ENCODE results near the gene MINDY4.

Gene MINDY4

GRCh38 chr7:30937416-30937815 lies 166.2 kb downstream of the MINDY4 start:
- no peaks in the 10 kb centered on the region; the same call in 1 of the 2 replicates for H3K9me3 ChIP-seq (ENCODE audit: control insufficient read depth, insufficient read depth, low read length)
- no peak for DNase-seq (ENCODE audit: low read depth, low spot score)
- no peaks in the 10 kb centered on the region for H3K4me1 ChIP-seq (ENCODE audit: control insufficient read depth, insufficient read depth, low read length)
- no peak overlapping the region for H3K4me3 ChIP-seq (ENCODE audit: low read length)
- H3K27ac ChIP-seq (ENCODE audit: low read length), result no peak overlapping the region
- H3K36me3 ChIP-seq (ENCODE audit: control insufficient read depth, insufficient read depth, low read length), result no peaks in the 10 kb centered on the region
- WGBS (ENCODE audit: insufficient coverage, insufficient read length), result no CpG with 5 or more reads among the region's 3 CpGs
- H3K27me3 ChIP-seq (ENCODE audit: control insufficient read depth, insufficient read depth, low read length), result no peaks in the 10 kb centered on the region

DNA sequence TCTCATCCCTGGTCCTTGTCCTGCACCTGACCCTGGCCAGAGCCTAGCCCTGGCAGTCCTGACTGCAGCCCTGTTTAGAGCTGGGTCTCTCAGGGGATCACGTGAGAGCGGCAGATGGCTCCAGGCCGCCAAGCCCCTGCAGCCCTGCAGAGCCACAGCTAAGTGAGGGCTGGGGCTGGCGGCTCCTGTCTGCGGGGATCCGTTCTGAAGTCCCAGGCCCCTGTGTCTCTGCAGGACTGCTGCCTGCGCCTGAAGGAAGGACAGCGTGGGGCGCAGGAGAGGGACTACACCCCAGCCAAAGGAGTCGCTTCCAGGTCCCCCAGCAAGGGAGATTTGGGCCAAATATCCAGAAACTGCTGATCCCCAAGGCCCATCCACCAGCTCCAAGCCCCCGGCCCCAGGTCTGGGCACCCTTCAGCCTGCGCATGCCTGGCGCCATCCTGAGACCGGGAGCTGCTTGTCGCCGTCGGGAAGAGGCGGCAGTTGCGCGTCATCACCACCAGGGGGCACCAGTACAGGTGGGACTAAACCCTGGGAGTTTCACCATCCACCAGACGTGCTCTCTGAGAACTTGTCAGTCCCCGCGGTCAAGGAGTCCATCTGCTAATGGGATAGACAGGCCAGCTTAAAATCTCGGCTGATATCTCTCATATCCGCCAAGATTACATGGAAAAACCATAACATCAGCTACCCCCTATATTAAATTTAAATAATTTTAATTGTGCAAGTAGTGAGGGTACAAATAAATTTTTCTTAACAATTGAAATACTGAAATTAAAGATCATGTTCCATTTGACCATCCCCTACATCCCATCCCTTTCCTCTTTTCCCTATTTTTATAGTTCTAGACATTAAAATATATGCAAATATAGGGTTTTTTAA lies 167.5 kb downstream of the MINDY4 start:
- peak; percentile 89 for DNase-seq (ENCODE audit: low read depth, low spot score)
- no peaks in the 10 kb centered on the region for H3K27me3 ChIP-seq (ENCODE audit: control insufficient read depth, insufficient read depth, low read length)
- no peak overlapping the region; the same call in 1 of the 2 replicates for H3K4me3 ChIP-seq (ENCODE audit: low read length)
- no peaks in the 10 kb centered on the region for H3K36me3 ChIP-seq (ENCODE audit: control insufficient read depth, insufficient read depth, low read length)
- no peaks in the 10 kb centered on the region for H3K4me1 ChIP-seq (ENCODE audit: control insufficient read depth, insufficient read depth, low read length)
- no peaks in the 10 kb centered on the region; the same call in 1 of the 2 replicates for H3K9me3 ChIP-seq (ENCODE audit: control insufficient read depth, insufficient read depth, low read length)
- no CpG with 5 or more reads among the region's 25 CpGs for WGBS (ENCODE audit: insufficient coverage, insufficient read length)
- no peak overlapping the region for H3K27ac ChIP-seq (ENCODE audit: low read length)

GRCh38 chr7:30941582-30942323 lies 170.5 kb downstream of the MINDY4 start:
- Histone ChIP-seq H3K4me3 (ENCODE audit: low read length) (no peak overlapping the region), H3K27me3 (ENCODE audit: control insufficient read depth, insufficient read depth, low read length) (no peaks in the 10 kb centered on the region)

More at GRCh38 chr7:30941582-30942323, 170.5 kb downstream of the MINDY4 start:
- DNase-seq (ENCODE audit: low read depth, low spot score), result no peak
- Histone ChIP-seq H3K36me3 (ENCODE audit: control insufficient read depth, insufficient read depth, low read length) (no peaks in the 10 kb centered on the region), H3K4me1 (ENCODE audit: control insufficient read depth, insufficient read depth, low read length) (no peaks in the 10 kb centered on the region), H3K27ac (ENCODE audit: low read length) (no peak overlapping the region), H3K9me3 (ENCODE audit: control insufficient read depth, insufficient read depth, low read length) (no peaks in the 10 kb centered on the region)
- WGBS (ENCODE audit: insufficient coverage, insufficient read length), result no CpG with 5 or more reads among the region's 8 CpGs

Measured in iPS DF 6.9 (cell line).